Measurements from ENCODE around the gene DGKK.

- TF ChIP-seq POLR2A (IDR thresholded peaks at IDR 0.05; ENCODE audit: low read depth, low read length) = no peak
- TF ChIP-seq, protein P1, sequence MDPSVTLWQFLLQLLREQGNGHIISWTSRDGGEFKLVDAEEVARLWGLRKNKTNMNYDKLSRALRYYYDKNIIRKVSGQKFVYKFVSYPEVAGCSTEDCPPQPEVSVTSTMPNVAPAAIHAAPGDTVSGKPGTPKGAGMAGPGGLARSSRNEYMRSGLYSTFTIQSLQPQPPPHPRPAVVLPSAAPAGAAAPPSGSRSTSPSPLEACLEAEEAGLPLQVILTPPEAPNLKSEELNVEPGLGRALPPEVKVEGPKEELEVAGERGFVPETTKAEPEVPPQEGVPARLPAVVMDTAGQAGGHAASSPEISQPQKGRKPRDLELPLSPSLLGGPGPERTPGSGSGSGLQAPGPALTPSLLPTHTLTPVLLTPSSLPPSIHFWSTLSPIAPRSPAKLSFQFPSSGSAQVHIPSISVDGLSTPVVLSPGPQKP (IDR thresholded peaks at IDR 0.05; ENCODE audit: borderline replicate concordance, low read depth, low read length) = no peak
- TF ChIP-seq USF2 (IDR thresholded peaks at IDR 0.05; ENCODE audit: low read depth, low read length) = no peak
- TF ChIP-seq CTCF (conservative IDR thresholded peaks at IDR 0.05; ENCODE audit: low read depth, low read length) = no peak
- TF ChIP-seq RCOR1 (IDR thresholded peaks at IDR 0.05; ENCODE audit: insufficient replicate concordance, low read length) = no peak
- no peak for TF ChIP-seq SMC3 (IDR thresholded peaks at IDR 0.05; ENCODE audit: low read depth, low read length)
- TF ChIP-seq MXI1 (IDR thresholded peaks at IDR 0.05; ENCODE audit: borderline replicate concordance, low read depth, low read length) = no peak
- TF ChIP-seq NFE2L2 (IDR thresholded peaks at IDR 0.05; ENCODE audit: low read depth, low read length) = no peak
- TF ChIP-seq BHLHE40 (IDR thresholded peaks at IDR 0.05; ENCODE audit: low read depth, low read length) = no peak
- no peak for TF ChIP-seq FOS (IDR thresholded peaks at IDR 0.05; ENCODE audit: low read depth, low read length)
- TF ChIP-seq CEBPB (IDR thresholded peaks at IDR 0.05; ENCODE audit: low read depth, low read length) = no peak
- no peak for TF ChIP-seq RAD21 (IDR thresholded peaks at IDR 0.05; ENCODE audit: low read length)
These were observed 44.2 kb upstream of the DGKK start for GRCh38 chrX:50514811-50515210.

Measured in IMR-90 (cell line).